ENCODE measurements around the gene PDE10A.

GRCh38 chr6:165674155-165675029 lies 11.4 kb upstream of the PDE10A start:
- TF ChIP-seq POLR2AphosphoS5 (IDR thresholded peaks at IDR 0.05; ENCODE audit: borderline replicate concordance, low read depth, low read length) = no peak
- no peak for TF ChIP-seq FOXP2 (optimal IDR thresholded peaks at IDR 0.05; ENCODE audit: control extremely low read depth, extremely low read length, insufficient read depth)
- no peak for TF ChIP-seq EZH2 (IDR thresholded peaks at IDR 0.05)

Data from SK-N-MC (cell line).